ENCODE results near the gene BCAP29. TPM values are rescaled to one million over a fixed set of nuclear protein-coding genes. Genes with fewer than 3 reads are reported as not detected.

Gene BCAP29
- total RNA-seq, 1 donor from 2014 or later, result 33.9 TPM

DNA sequence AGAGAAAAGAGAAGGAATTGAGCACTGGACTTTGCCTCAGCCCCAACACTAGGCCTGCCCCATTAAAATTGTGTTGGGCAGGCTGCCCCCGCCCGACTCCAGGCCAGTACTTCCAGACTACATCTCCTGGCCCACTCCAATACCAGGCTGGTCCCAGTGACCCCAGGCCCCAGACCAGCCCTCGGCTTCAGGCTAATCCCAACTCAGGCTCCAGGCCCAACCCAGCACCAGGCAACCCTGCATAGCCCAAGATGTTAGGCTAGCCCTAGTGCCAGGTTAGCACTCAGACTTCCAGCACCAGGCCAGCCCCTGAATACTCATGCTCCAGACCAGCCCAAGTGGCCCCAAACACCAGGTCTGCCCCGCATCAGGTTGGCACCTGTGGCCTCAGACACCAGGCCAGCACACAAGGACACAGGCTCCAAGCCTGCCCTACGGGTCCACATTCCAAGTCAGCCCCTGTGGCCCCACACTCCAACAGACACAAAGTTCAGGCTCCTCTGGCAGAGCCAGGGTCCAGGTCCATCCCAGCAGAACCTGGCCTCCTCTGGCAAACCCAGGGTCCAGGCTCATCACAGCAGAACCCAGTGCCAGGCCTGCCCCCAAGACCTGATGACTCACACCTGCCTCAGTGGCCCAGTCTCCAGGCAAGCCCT is 36.6 kb upstream of the BCAP29 start:
- Mint-ChIP-seq H3K36me3 (peaks cover 47% of the 10 kb centered on the region), H3K9me3 (peaks cover 15% of the 10 kb centered on the region), H3K27me3 (no peaks in the 10 kb centered on the region), H3K4me3 (no peak overlapping the region), H3K4me1 (ENCODE audit: unreplicated experiment) (no peaks in the 10 kb centered on the region), H3K27ac (no peak overlapping the region)
- TF ChIP-seq CTCF (conservative IDR thresholded peaks at IDR 0.05), result no peak
- DNase-seq (ENCODE audit: extremely low spot score, unreplicated experiment), result no peak

- DNase-seq (ENCODE audit: extremely low spot score, unreplicated experiment), result no peak
- no peak for TF ChIP-seq CTCF (conservative IDR thresholded peaks at IDR 0.05)
- Mint-ChIP-seq H3K36me3 (peaks cover 49% of the 10 kb centered on the region), H3K27ac (no peak overlapping the region), H3K27me3 (no peaks in the 10 kb centered on the region), H3K4me3 (no peak overlapping the region), H3K9me3 (peaks cover 15% of the 10 kb centered on the region), H3K4me1 (ENCODE audit: unreplicated experiment) (no peaks in the 10 kb centered on the region)
These were observed 35.0 kb upstream of the BCAP29 start for GRCh38 chr7:107544848-107545591.

DNA sequence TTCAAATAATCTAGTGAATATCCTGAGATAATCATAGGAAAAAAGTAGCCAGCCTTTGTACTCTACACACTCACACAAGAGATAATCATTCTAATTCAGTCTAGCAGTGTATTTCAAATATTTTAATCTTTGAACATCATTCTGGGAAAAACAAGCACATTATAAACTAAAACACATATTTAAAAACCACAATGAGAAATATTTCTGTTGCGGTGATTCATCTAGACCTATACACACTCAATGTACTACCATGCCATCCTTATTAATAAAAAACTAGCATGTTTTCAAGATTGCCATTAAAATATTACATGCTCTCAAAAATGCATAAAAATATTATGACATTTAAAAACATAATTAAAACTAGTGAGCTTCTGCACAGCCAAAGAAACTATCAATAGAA is 28.1 kb upstream of the BCAP29 start:
- Mint-ChIP-seq H3K27me3 (no peaks in the 10 kb centered on the region), H3K36me3 (peaks cover 37% of the 10 kb centered on the region), H3K9me3 (peaks cover 5% of the 10 kb centered on the region), H3K4me1 (ENCODE audit: unreplicated experiment) (no peaks in the 10 kb centered on the region), H3K4me3 (no peak overlapping the region), H3K27ac (no peak overlapping the region)
- DNase-seq (ENCODE audit: extremely low spot score, unreplicated experiment), result no peak
- no peak for TF ChIP-seq CTCF (conservative IDR thresholded peaks at IDR 0.05)

GRCh38 chr7:107555893-107556292 is 24.2 kb upstream of the BCAP29 start:
- H3K4me1 Mint-ChIP-seq (ENCODE audit: unreplicated experiment), result peaks cover 7% of the 10 kb centered on the region

DNA sequence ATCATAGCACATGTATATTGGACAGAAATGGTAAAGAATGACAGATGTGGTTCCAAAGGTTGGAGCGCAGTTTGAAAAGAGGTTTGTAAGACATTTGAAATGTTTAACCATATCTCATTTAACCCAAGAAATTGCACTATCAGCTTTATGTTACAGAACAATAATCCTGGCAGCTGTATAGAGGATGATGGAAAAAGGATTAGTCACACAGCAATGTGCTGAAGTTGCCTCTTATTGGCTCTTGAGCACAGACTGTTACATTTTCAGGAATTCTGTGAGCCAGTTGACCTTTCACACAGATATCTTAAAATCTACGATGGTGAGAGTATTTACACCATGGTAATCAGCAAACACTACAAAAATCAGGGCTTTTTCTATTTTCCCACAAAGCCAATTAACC is 20.2 kb upstream of the BCAP29 start:
- no peaks in the 10 kb centered on the region for H3K9me3 Mint-ChIP-seq
- H3K4me3 Mint-ChIP-seq, result peak overlapping the region; percentile 22
- peaks cover 26% of the 10 kb centered on the region for H3K4me1 Mint-ChIP-seq (ENCODE audit: unreplicated experiment)
- DNase-seq (ENCODE audit: extremely low spot score, unreplicated experiment), result no peak
- H3K36me3 Mint-ChIP-seq, result peaks cover 6% of the 10 kb centered on the region
- no peak overlapping the region for H3K27ac Mint-ChIP-seq
- no peaks in the 10 kb centered on the region for H3K27me3 Mint-ChIP-seq
- no peak for TF ChIP-seq CTCF (conservative IDR thresholded peaks at IDR 0.05)

More at GRCh38 chr7:107555893-107556292, 24.2 kb upstream of the BCAP29 start:
- Mint-ChIP-seq H3K27ac (no peak overlapping the region), H3K9me3 (no peaks in the 10 kb centered on the region), H3K27me3 (no peaks in the 10 kb centered on the region), H3K4me3 (no peak overlapping the region), H3K36me3 (peaks cover 19% of the 10 kb centered on the region)
- no peak for DNase-seq (ENCODE audit: extremely low spot score, unreplicated experiment)
- TF ChIP-seq CTCF (conservative IDR thresholded peaks at IDR 0.05), result no peak

Measured in type B pancreatic cell (in vitro differentiated cells).